A549 (cell line): Measurements from ENCODE around the gene MAN2C1.

Source experiments
- CTCF ChIP-seq: fragments of >200 bp; sonication (Bioruptor Twin); formaldehyde crosslinking; IDR thresholded peaks from 3 replicates; pipeline ENCODE4 v1.5.1; 2016
- EP300 ChIP-seq, 2 experiments: fragments of >200 bp; sonication (Bioruptor Twin); formaldehyde crosslinking; IDR thresholded peaks; 2 replicates in 1 of 2; 3 replicates in 1 of 2; pipeline ENCODE4 v1.6.1; 2016 to 2017
- MAFK ChIP-seq: fragments of 450-650 bp; IDR thresholded peaks from 2 replicates; pipeline ENCODE4 v1.6.1; 2014; ENCODE audit not compliant: partially characterized antibody
- MAX ChIP-seq: IDR thresholded peaks from 2 replicates; pipeline ENCODE4 v1.6.1; 2012
- POLR2AphosphoS2 ChIP-seq: conservative IDR thresholded peaks from 2 replicates; pipeline ENCODE4 v1.6.1; 2012; ENCODE audit warnings: low read length, improper control_type of control experiment, inconsistent platforms
- REST ChIP-seq: fragments of 200-600 bp; sonication (generic); IDR thresholded peaks from 2 replicates; pipeline ENCODE4 v1.6.1; 2016; ENCODE audit warnings: antibody characterized with exemption, mild to moderate bottlenecking, moderate library complexity

- no peak for TF ChIP-seq REST
- TF ChIP-seq CTCF = no peak
- no peak for TF ChIP-seq MAX
- no peak for TF ChIP-seq MAFK
- peak; percentile 27; the same call in 1 of the 2 replicates for TF ChIP-seq POLR2AphosphoS2
- no peak for TF ChIP-seq EP300 (IDR thresholded peaks at IDR 0.05)
Measured at GRCh38 chr15:75368689-75369239, 357 bp upstream of the MAN2C1 start.
